Lung (tissue), 12 donors: Measurements from ENCODE around the gene CGGBP1. TPM values are rescaled to one million over a fixed set of nuclear protein-coding genes. Genes with fewer than 3 reads are reported as not detected.

Source experiments
- ATAC-seq: fragments of 200-7000 bp; cut with Tn5 transposase; one replicate; pipeline ENCODE4 v1.9.1; 2020; ENCODE audit warnings: moderate number of reproducible peaks; ENCODE audit not compliant: insufficient read depth, low FRiP score
- DNase-seq, 3 donors: peaks; one replicate each; pipeline ENCODE4 v3.0.0-alpha.2; 2013 to 2017
- H3K27ac ChIP-seq, 2 donors: one replicate each; pipeline ENCODE4 v1.5.1; 2013; ENCODE audit warnings: mild to moderate bottlenecking in 2 of 2, moderate library complexity in 2 of 2, control low read depth in 1 of 2, inconsistent platforms in 1 of 2, low read depth in 1 of 2, low read length in 1 of 2
- H3K27me3 ChIP-seq, 3 donors: one replicate each; pipeline ENCODE4 v1.5.1; 2013; ENCODE audit warnings: low read length in 2 of 3; ENCODE audit not compliant: control insufficient read depth in 3 of 3, insufficient read depth in 3 of 3
- H3K36me3 ChIP-seq, 4 donors: one replicate each; pipeline ENCODE4 v1.5.1; 2013; ENCODE audit warnings: low read length in 4 of 4, mild to moderate bottlenecking in 1 of 4, moderate library complexity in 1 of 4; ENCODE audit not compliant: control insufficient read depth in 4 of 4, insufficient read depth in 4 of 4
- H3K4me1 ChIP-seq, 5 donors: one replicate each; pipeline ENCODE4 v1.5.1; 2013; ENCODE audit warnings: low read length in 5 of 5, mild to moderate bottlenecking in 2 of 5, moderate library complexity in 1 of 5; ENCODE audit not compliant: control insufficient read depth in 5 of 5, insufficient read depth in 5 of 5
- H3K4me3 ChIP-seq: one replicate; pipeline ENCODE4 v1.5.1; 2013; ENCODE audit warnings: mild to moderate bottlenecking, control low read depth, moderate library complexity
- H3K9ac ChIP-seq, 2 donors: one replicate each; pipeline ENCODE4 v1.5.1; 2013; ENCODE audit warnings: low read length in 2 of 2, control low read depth in 1 of 2; ENCODE audit not compliant: insufficient read depth in 1 of 2
- H3K9me3 ChIP-seq, 4 donors: one replicate each; pipeline ENCODE4 v1.5.1; 2013; ENCODE audit warnings: low read length in 3 of 4, mild to moderate bottlenecking in 1 of 4, moderate library complexity in 1 of 4; ENCODE audit not compliant: control insufficient read depth in 4 of 4, insufficient read depth in 3 of 4
- WGBS, 2 donors: extraction: QIAGEN DNeasy Blood & Tissue Kit; methylation state at CpG; one replicate each; pipeline ENCODE4 v1.1.7; 2013; 5-methylcytosine and 5-hydroxymethylcytosine counted together
- polyA plus RNA-seq, 2 donors: library from polyadenylated mRNA; stranded (reverse); fragments of 200-250 nt; gene quantifications; one replicate each; pipeline ENCODE4 v1.2.1, GENCODE V29; 2013
- total RNA-seq, 2 donors: library from RNA; depleted of rRNA in 1 of 2; stranded (reverse); fragments of >200 nt in 1 of 2; gene quantifications; one replicate each; pipeline ENCODE4 v1.2.1, GENCODE V29; 2014 to 2021
- TF ChIP-seq, protein P1 (sequence below): IDR thresholded peaks from 2 replicates; pipeline ENCODE4 v1.5.1; 2012; ENCODE audit warnings: mild to moderate bottlenecking; ENCODE audit errors: control extremely low read depth, extremely low read depth
- donor health status: control.
- donor health status: control.
- donor health status: Bipolar disorder and iron deficiency.
- donor health status: healthy.
- donor health status: DM: yes; HTN: yes; CAD: no.

CGGBP1 gene
- total and polyA plus RNA-seq, 4 donors = 34.2 to 101 (median 46.1) TPM

- H3K9me3 ChIP-seq = peaks cover 0 to 2% (median 0%) of the 10 kb centered on the region in 4 donors
- no peak for ATAC-seq
- 95 to 96% methylated on average over 4 of the region's 4 CpGs for WGBS, 2 donors
- no peaks in the 10 kb centered on the region for H3K27me3 ChIP-seq
- no peak overlapping the region for H3K27ac ChIP-seq
- TF ChIP-seq, protein P1, sequence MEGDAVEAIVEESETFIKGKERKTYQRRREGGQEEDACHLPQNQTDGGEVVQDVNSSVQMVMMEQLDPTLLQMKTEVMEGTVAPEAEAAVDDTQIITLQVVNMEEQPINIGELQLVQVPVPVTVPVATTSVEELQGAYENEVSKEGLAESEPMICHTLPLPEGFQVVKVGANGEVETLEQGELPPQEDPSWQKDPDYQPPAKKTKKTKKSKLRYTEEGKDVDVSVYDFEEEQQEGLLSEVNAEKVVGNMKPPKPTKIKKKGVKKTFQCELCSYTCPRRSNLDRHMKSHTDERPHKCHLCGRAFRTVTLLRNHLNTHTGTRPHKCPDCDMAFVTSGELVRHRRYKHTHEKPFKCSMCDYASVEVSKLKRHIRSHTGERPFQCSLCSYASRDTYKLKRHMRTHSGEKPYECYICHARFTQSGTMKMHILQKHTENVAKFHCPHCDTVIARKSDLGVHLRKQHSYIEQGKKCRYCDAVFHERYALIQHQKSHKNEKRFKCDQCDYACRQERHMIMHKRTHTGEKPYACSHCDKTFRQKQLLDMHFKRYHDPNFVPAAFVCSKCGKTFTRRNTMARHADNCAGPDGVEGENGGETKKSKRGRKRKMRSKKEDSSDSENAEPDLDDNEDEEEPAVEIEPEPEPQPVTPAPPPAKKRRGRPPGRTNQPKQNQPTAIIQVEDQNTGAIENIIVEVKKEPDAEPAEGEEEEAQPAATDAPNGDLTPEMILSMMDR = no peak
- H3K9ac ChIP-seq = no peak overlapping the region
- no peaks in the 10 kb centered on the region for H3K4me1 ChIP-seq
- H3K36me3 ChIP-seq = no peaks in the 10 kb centered on the region
- DNase-seq = no peak
- no peak overlapping the region for H3K4me3 ChIP-seq
Observed at GRCh38 chr3:88040529-88040928, 18.3 kb downstream of the CGGBP1 start.

DNA sequence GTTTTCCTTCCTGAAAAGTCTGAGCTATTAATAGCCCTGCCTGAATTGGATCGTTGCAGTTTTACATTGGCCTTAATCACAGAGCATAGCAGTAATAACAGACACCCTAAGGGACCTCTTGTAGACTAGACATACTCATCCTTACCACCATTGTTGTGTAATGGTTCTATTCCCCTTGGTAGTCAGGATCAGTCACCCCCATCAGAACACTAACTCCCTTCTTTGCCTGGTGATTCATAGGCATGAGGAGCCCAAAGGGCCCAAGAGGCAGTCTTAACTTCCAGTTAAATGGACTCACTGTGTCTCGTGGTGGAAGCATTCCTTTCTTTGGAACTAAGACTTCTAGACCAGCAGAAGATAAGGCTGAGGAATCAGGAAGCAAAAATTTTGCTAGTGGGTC is 20.2 kb downstream of the CGGBP1 start:
- TF ChIP-seq, protein P1 = no peak
- Histone ChIP-seq H3K9ac (no peak overlapping the region), H3K27ac (no peak overlapping the region), H3K4me3 (no peak overlapping the region), H3K36me3 (no peaks in the 10 kb centered on the region), H3K27me3 (no peaks in the 10 kb centered on the region), H3K9me3 (peaks cover 0 to 2% (median 0%) of the 10 kb centered on the region in 4 donors), H3K4me1 (no peaks in the 10 kb centered on the region)
- 42 to 51% methylated on average over 2 of the region's 2 CpGs for WGBS, 2 donors
- DNase-seq = no peak
- ATAC-seq = no peak

DNA sequence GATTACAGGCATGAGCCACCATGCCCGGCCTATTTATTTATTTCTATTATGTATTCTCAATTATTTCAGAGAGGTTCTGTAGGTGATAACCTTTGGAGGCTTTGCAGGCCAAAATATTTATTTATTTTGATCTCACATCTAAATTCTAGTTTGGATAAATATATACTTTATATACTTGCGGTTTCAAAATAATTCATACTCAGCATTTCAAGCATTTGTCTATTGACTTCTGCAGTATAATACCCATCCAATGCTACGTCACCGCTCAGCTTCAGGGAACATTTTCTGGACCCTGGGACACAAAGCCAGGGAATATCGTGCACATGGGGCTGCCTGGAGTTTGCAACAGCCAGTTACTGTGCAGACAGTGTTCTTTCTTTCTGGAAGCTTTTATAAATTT is 22.6 kb downstream of the CGGBP1 start:
- DNase-seq (no peak), ATAC-seq (no peak)
- H3K27me3 ChIP-seq = no peaks in the 10 kb centered on the region
- H3K9me3 ChIP-seq = no peaks in the 10 kb centered on the region
- no peak overlapping the region for H3K4me3 ChIP-seq
- TF ChIP-seq, protein P1 = no peak
- H3K36me3 ChIP-seq = no peaks in the 10 kb centered on the region
- H3K9ac ChIP-seq = no peak overlapping the region
- H3K27ac ChIP-seq = no peak overlapping the region
- WGBS, 2 donors = 86 to 99% methylated on average over 5 of the region's 5 CpGs
- H3K4me1 ChIP-seq = peaks cover 0 to 4% (median 0%) of the 10 kb centered on the region in 5 donors
